Esophagus (tissue), 2 donors: ENCODE data around the gene ATG10. TPM values are rescaled to one million over a fixed set of nuclear protein-coding genes. Genes with fewer than 3 reads are reported as not detected.

Experiments
- H3K27ac ChIP-seq, 2 donors: one replicate each; pipeline ENCODE4 v1.5.1; 2013; ENCODE audit warnings: low read depth in 2 of 2, mild to moderate bottlenecking in 2 of 2, inconsistent platforms in 1 of 2, low read length in 1 of 2, moderate library complexity in 1 of 2
- H3K27me3 ChIP-seq, 2 donors: one replicate each; pipeline ENCODE4 v1.6.1; 2013; ENCODE audit warnings: low read length in 2 of 2, control low read depth in 1 of 2, mild to moderate bottlenecking in 1 of 2; ENCODE audit not compliant: insufficient read depth in 2 of 2, control insufficient read depth in 1 of 2
- H3K36me3 ChIP-seq, 2 donors: one replicate each; pipeline ENCODE4 v1.6.1; 2013; ENCODE audit warnings: low read length in 1 of 2; ENCODE audit not compliant: control insufficient read depth in 2 of 2, insufficient read depth in 2 of 2
- H3K4me1 ChIP-seq, 2 donors: one replicate each; pipeline ENCODE4 v1.6.1; 2013; ENCODE audit warnings: low read length in 1 of 2; ENCODE audit not compliant: control insufficient read depth in 2 of 2, insufficient read depth in 2 of 2
- H3K4me3 ChIP-seq, 2 donors: one replicate each; pipeline ENCODE4 v1.5.1; 2013; ENCODE audit warnings: low read length in 2 of 2, mild to moderate bottlenecking in 2 of 2, low read depth in 1 of 2, moderate library complexity in 1 of 2
- H3K9me3 ChIP-seq, 2 donors: one replicate each; pipeline ENCODE4 v1.6.1; 2013; ENCODE audit warnings: mild to moderate bottlenecking in 2 of 2, low read depth in 1 of 2, low read length in 1 of 2, moderate library complexity in 1 of 2; ENCODE audit not compliant: control insufficient read depth in 2 of 2, insufficient read depth in 1 of 2
- WGBS, 2 donors: extraction: QIAGEN DNeasy Blood & Tissue Kit; methylation state at CpG; one replicate each; pipeline ENCODE4 v1.1.7; 2013; 5-methylcytosine and 5-hydroxymethylcytosine counted together
- polyA plus RNA-seq, 2 donors: library from polyadenylated mRNA; stranded (reverse); fragments of 200-250 nt; gene quantifications; one replicate each; pipeline ENCODE4 v1.2.3, GENCODE V29; 2013
- donor health status: healthy with polysubstance abuse.
- donor health status: Bipolar disorder and iron deficiency.

Gene ATG10
- polyA plus RNA-seq, 2 donors = 3.8 to 5.1 TPM

GRCh38 chr5:82176115-82176814, 204.4 kb downstream of the ATG10 start:
- Histone ChIP-seq H3K4me1 (no peaks in the 10 kb centered on the region), H3K4me3 (no peak overlapping the region), H3K27ac (no peak overlapping the region), H3K36me3 (no peaks in the 10 kb centered on the region), H3K9me3 (no peaks in the 10 kb centered on the region), H3K27me3 (no peaks in the 10 kb centered on the region)
- WGBS, 2 donors = 86 to 87% methylated on average over 8 of the region's 8 CpGs

GRCh38 chr5:82178378-82178777, 206.6 kb downstream of the ATG10 start:
- Histone ChIP-seq H3K36me3 (no peaks in the 10 kb centered on the region), H3K9me3 (no peaks in the 10 kb centered on the region), H3K4me1 (no peaks in the 10 kb centered on the region), H3K4me3 (no peak overlapping the region), H3K27me3 (no peaks in the 10 kb centered on the region), H3K27ac (no peak overlapping the region)
- WGBS, 2 donors = 97 to 99% methylated on average over 3 of the region's 3 CpGs

- no peaks in the 10 kb centered on the region for H3K4me1 ChIP-seq
- no peak overlapping the region for H3K27ac ChIP-seq
- no peaks in the 10 kb centered on the region for H3K9me3 ChIP-seq
- WGBS, 2 donors = 96 to 97% methylated on average over 2 of the region's 2 CpGs
- H3K36me3 ChIP-seq = no peaks in the 10 kb centered on the region
- no peaks in the 10 kb centered on the region for H3K27me3 ChIP-seq
- no peak overlapping the region for H3K4me3 ChIP-seq
Measured at GRCh38 chr5:82182662-82183061, 210.8 kb downstream of the ATG10 start.

GRCh38 chr5:82183828-82184227, 212.0 kb downstream of the ATG10 start:
- Histone ChIP-seq H3K27ac (no peak overlapping the region), H3K27me3 (no peaks in the 10 kb centered on the region), H3K4me1 (no peaks in the 10 kb centered on the region), H3K4me3 (no peak overlapping the region), H3K9me3 (no peaks in the 10 kb centered on the region), H3K36me3 (no peaks in the 10 kb centered on the region)
- 69 to 70% methylated on average over 1 of the region's 1 CpG for WGBS, 2 donors

- 76 to 77% methylated on average over 2 of the region's 2 CpGs for WGBS, 2 donors
- Histone ChIP-seq H3K4me1 (no peaks in the 10 kb centered on the region), H3K27ac (no peak overlapping the region), H3K9me3 (no peaks in the 10 kb centered on the region), H3K36me3 (no peaks in the 10 kb centered on the region), H3K4me3 (no peak overlapping the region), H3K27me3 (no peaks in the 10 kb centered on the region)
Measured at GRCh38 chr5:82185851-82186250, 214.0 kb downstream of the ATG10 start.

- no peaks in the 10 kb centered on the region for H3K9me3 ChIP-seq
- no peak overlapping the region for H3K4me3 ChIP-seq
- 67 to 73% methylated on average over 1 of the region's 1 CpG for WGBS, 2 donors
- no peaks in the 10 kb centered on the region for H3K27me3 ChIP-seq
- H3K27ac ChIP-seq = no peak overlapping the region
- H3K4me1 ChIP-seq = no peaks in the 10 kb centered on the region
- no peaks in the 10 kb centered on the region for H3K36me3 ChIP-seq
Measured at GRCh38 chr5:82197550-82197949, 225.7 kb downstream of the ATG10 start.

GRCh38 chr5:82204567-82204966, 232.7 kb downstream of the ATG10 start:
- WGBS, 2 donors = 86 to 89% methylated on average over 2 of the region's 2 CpGs

GRCh38 chr5:82205005-82205404, 233.2 kb downstream of the ATG10 start:
- 80 to 83% methylated on average over 2 of the region's 2 CpGs for whole genome bisulfite sequencing, 2 donors
- no peak overlapping the region for H3K27ac ChIP-seq
- no peak overlapping the region for H3K4me3 ChIP-seq
- H3K36me3 ChIP-seq = no peaks in the 10 kb centered on the region
- H3K4me1 ChIP-seq = no peaks in the 10 kb centered on the region
- no peaks in the 10 kb centered on the region for H3K9me3 ChIP-seq
- H3K27me3 ChIP-seq = no peaks in the 10 kb centered on the region

More at GRCh38 chr5:82204567-82204966, 232.7 kb downstream of the ATG10 start:
- no peak overlapping the region for H3K4me3 ChIP-seq
- H3K27ac ChIP-seq = no peak overlapping the region
- H3K36me3 ChIP-seq = no peaks in the 10 kb centered on the region
- no peaks in the 10 kb centered on the region for H3K27me3 ChIP-seq
- H3K4me1 ChIP-seq = no peaks in the 10 kb centered on the region
- no peaks in the 10 kb centered on the region for H3K9me3 ChIP-seq

- Histone ChIP-seq H3K4me1 (no peaks in the 10 kb centered on the region), H3K27ac (no peak overlapping the region), H3K27me3 (no peaks in the 10 kb centered on the region), H3K36me3 (no peaks in the 10 kb centered on the region), H3K4me3 (no peak overlapping the region), H3K9me3 (no peaks in the 10 kb centered on the region)
- WGBS, 2 donors = 93 to 96% methylated on average over 3 of the region's 3 CpGs
Measured at GRCh38 chr5:82208371-82208770, 236.5 kb downstream of the ATG10 start.

- whole genome bisulfite sequencing, 2 donors = 83 to 85% methylated on average over 1 of the region's 1 CpG
- Histone ChIP-seq H3K4me1 (no peaks in the 10 kb centered on the region), H3K9me3 (no peaks in the 10 kb centered on the region), H3K36me3 (no peaks in the 10 kb centered on the region), H3K4me3 (no peak overlapping the region), H3K27ac (no peak overlapping the region), H3K27me3 (no peaks in the 10 kb centered on the region)
Measured at GRCh38 chr5:82211855-82212572, 240.2 kb downstream of the ATG10 start.
